ENCODE data around the gene PLXDC1. TPM values are rescaled to one million over a fixed set of nuclear protein-coding genes. Genes with fewer than 3 reads are reported as not detected.

The PLXDC1 gene
- total and polyA plus RNA-seq, 2 experiments from 2014 or later, result 0.28 to 0.91 TPM

DNA sequence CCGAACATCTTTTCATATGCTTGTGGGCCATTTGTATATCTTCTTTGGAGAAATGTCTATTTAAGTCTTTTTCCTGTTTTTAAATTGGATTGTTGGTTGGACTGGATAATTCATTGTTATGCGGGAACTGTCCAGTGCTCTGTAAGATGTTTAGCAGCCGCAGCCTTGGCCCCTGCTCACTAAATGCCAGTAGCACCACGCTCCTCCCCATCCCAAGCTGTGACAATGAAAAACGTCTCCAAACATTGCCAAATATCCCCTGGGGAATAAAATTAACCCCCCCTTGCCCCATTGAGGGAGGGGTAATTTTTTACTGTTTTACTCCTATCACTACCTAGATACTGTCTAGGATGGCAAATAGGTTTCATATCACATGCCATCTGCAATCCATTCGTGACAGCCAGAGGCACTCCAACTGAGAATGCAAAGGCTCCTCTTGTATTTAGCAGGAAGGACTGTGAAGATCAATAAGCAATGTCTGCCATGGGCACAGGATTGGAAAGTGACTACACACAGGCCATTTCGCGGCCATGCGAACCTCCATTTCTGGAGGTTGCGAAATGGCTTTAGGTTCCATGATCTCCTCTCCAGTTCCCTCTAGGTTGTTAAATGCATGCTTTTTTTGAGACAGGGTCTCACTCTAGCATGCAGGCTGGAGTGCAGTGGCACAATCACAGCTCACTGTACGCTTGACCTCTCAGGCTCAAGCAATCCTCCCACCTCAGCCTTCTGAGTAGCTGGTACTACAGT is 9.3 kb downstream of the PLXDC1 start (continued):
- TF ChIP-seq, protein P1, sequence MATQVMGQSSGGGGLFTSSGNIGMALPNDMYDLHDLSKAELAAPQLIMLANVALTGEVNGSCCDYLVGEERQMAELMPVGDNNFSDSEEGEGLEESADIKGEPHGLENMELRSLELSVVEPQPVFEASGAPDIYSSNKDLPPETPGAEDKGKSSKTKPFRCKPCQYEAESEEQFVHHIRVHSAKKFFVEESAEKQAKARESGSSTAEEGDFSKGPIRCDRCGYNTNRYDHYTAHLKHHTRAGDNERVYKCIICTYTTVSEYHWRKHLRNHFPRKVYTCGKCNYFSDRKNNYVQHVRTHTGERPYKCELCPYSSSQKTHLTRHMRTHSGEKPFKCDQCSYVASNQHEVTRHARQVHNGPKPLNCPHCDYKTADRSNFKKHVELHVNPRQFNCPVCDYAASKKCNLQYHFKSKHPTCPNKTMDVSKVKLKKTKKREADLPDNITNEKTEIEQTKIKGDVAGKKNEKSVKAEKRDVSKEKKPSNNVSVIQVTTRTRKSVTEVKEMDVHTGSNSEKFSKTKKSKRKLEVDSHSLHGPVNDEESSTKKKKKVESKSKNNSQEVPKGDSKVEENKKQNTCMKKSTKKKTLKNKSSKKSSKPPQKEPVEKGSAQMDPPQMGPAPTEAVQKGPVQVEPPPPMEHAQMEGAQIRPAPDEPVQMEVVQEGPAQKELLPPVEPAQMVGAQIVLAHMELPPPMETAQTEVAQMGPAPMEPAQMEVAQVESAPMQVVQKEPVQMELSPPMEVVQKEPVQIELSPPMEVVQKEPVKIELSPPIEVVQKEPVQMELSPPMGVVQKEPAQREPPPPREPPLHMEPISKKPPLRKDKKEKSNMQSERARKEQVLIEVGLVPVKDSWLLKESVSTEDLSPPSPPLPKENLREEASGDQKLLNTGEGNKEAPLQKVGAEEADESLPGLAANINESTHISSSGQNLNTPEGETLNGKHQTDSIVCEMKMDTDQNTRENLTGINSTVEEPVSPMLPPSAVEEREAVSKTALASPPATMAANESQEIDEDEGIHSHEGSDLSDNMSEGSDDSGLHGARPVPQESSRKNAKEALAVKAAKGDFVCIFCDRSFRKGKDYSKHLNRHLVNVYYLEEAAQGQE (IDR thresholded peaks at IDR 0.05; ENCODE audit: unreplicated experiment), result no peak
- TF ChIP-seq NANOG (IDR thresholded peaks at IDR 0.05; ENCODE audit: borderline replicate concordance), result no peak
- TF ChIP-seq, protein P2, sequence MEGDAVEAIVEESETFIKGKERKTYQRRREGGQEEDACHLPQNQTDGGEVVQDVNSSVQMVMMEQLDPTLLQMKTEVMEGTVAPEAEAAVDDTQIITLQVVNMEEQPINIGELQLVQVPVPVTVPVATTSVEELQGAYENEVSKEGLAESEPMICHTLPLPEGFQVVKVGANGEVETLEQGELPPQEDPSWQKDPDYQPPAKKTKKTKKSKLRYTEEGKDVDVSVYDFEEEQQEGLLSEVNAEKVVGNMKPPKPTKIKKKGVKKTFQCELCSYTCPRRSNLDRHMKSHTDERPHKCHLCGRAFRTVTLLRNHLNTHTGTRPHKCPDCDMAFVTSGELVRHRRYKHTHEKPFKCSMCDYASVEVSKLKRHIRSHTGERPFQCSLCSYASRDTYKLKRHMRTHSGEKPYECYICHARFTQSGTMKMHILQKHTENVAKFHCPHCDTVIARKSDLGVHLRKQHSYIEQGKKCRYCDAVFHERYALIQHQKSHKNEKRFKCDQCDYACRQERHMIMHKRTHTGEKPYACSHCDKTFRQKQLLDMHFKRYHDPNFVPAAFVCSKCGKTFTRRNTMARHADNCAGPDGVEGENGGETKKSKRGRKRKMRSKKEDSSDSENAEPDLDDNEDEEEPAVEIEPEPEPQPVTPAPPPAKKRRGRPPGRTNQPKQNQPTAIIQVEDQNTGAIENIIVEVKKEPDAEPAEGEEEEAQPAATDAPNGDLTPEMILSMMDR (conservative IDR thresholded peaks at IDR 0.05; ENCODE audit: low read depth in 2 of 2), result no peak

GRCh38 chr17:39141294-39141693 is 10.1 kb downstream of the PLXDC1 start:
- Histone ChIP-seq H3K4me3 (no peak overlapping the region), H2AFZ (no peak overlapping the region), H3K4me1 (ENCODE audit: insufficient read depth) (no peaks in the 10 kb centered on the region), H3K27ac (ENCODE audit: low read depth) (no peak overlapping the region), H3K79me2 (replicated peaks; ENCODE audit: insufficient read depth) (no peaks in the 10 kb centered on the region), H3K9me2 (ENCODE audit: insufficient read depth) (no peaks in the 10 kb centered on the region), H3K4me2 (no peak overlapping the region), H3K27me3 (ENCODE audit: insufficient read depth) (no peaks in the 10 kb centered on the region), H3F3A (replicated peaks; ENCODE audit: low read depth) (no peaks in the 10 kb centered on the region), H4K20me1 (replicated peaks; ENCODE audit: insufficient read depth) (no peaks in the 10 kb centered on the region), H3K36me3 (ENCODE audit: insufficient read depth) (no peaks in the 10 kb centered on the region)
- DNase-seq (ENCODE audit: low spot score) (no peak), ATAC-seq (no peak)
- Mint-ChIP-seq H3K4me1 (no peaks in the 10 kb centered on the region; the same call in 2 of the 3 replicates), H3K36me3 (ENCODE audit: low read depth) (no peaks in the 10 kb centered on the region), H3K27me3 (ENCODE audit: insufficient read depth, low read depth, poor library complexity) (peaks cover 3% of the 10 kb centered on the region), H3K9me3 (no peaks in the 10 kb centered on the region), H3K27ac (no peak overlapping the region), H3K4me3 (no peak overlapping the region)
- TF ChIP-seq EZH2 (IDR thresholded peaks at IDR 0.05; ENCODE audit: low read depth, unreplicated experiment), result no peak

GRCh38 chr17:39139561-39139960 is 11.9 kb downstream of the PLXDC1 start:
- Mint-ChIP-seq H3K4me3 (no peak overlapping the region), H3K27me3 (ENCODE audit: insufficient read depth, low read depth, poor library complexity) (peaks cover 7% of the 10 kb centered on the region), H3K4me1 (no peaks in the 10 kb centered on the region; the same call in 2 of the 3 replicates), H3K9me3 (no peaks in the 10 kb centered on the region), H3K27ac (no peak overlapping the region), H3K36me3 (ENCODE audit: low read depth) (no peaks in the 10 kb centered on the region)
- DNase-seq (ENCODE audit: low spot score), result no peak
- Histone ChIP-seq H3K4me2 (no peak overlapping the region), H3K27ac (ENCODE audit: low read depth) (no peak overlapping the region), H3K27me3 (ENCODE audit: insufficient read depth) (no peaks in the 10 kb centered on the region), H2AFZ (peak overlapping the region; percentile 43; the same call in 1 of the 2 replicates), H3K79me2 (replicated peaks; ENCODE audit: insufficient read depth) (no peaks in the 10 kb centered on the region), H3K4me3 (no peak overlapping the region), H3K36me3 (ENCODE audit: insufficient read depth) (no peaks in the 10 kb centered on the region), H3K4me1 (ENCODE audit: insufficient read depth) (no peaks in the 10 kb centered on the region), H4K20me1 (replicated peaks; ENCODE audit: insufficient read depth) (no peaks in the 10 kb centered on the region), H3F3A (replicated peaks; ENCODE audit: low read depth) (no peaks in the 10 kb centered on the region), H3K9me2 (ENCODE audit: insufficient read depth) (no peaks in the 10 kb centered on the region)
- no peak for ATAC-seq
- TF ChIP-seq EZH2 (IDR thresholded peaks at IDR 0.05; ENCODE audit: low read depth, unreplicated experiment) (no peak), ZNF114 (CRISPR knock-in tag; IDR thresholded peaks at IDR 0.05) (no peak), JUNB (IDR thresholded peaks at IDR 0.05; ENCODE audit: unreplicated experiment) (no peak), ZNF331 (CRISPR knock-in tag; IDR thresholded peaks at IDR 0.05; ENCODE audit: low read depth) (no peak)
- TF ChIP-seq, protein P3, sequence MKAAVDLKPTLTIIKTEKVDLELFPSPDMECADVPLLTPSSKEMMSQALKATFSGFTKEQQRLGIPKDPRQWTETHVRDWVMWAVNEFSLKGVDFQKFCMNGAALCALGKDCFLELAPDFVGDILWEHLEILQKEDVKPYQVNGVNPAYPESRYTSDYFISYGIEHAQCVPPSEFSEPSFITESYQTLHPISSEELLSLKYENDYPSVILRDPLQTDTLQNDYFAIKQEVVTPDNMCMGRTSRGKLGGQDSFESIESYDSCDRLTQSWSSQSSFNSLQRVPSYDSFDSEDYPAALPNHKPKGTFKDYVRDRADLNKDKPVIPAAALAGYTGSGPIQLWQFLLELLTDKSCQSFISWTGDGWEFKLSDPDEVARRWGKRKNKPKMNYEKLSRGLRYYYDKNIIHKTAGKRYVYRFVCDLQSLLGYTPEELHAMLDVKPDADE (IDR thresholded peaks at IDR 0.05), result no peak
- TF ChIP-seq, protein P1 (IDR thresholded peaks at IDR 0.05; ENCODE audit: unreplicated experiment), result no peak
- TF ChIP-seq, protein P2 (conservative IDR thresholded peaks at IDR 0.05; ENCODE audit: low read depth in 2 of 2), result no peak
